Stimulated activated naive CD4-positive, alpha-beta T cell treated with Interleukin-2 at 50 U/mL for 16 hours (primary cell): Measurements from ENCODE around the gene SEMG1.

Experiments used
- DNase-seq: peaks from one replicate; lab custom pipeline; 2025; lab: John Stamatoyannopoulos, UW

The SEMG1 gene, protein sequence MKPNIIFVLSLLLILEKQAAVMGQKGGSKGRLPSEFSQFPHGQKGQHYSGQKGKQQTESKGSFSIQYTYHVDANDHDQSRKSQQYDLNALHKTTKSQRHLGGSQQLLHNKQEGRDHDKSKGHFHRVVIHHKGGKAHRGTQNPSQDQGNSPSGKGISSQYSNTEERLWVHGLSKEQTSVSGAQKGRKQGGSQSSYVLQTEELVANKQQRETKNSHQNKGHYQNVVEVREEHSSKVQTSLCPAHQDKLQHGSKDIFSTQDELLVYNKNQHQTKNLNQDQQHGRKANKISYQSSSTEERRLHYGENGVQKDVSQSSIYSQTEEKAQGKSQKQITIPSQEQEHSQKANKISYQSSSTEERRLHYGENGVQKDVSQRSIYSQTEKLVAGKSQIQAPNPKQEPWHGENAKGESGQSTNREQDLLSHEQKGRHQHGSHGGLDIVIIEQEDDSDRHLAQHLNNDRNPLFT

GRCh38 chr20:45206725-45207124 is at the start of gene SEMG1:
TSS of gene SEMG1 (plus strand) at chr20:45207033. CDS start at chr20:45207054, 21 bp downstream.
- no peak for DNase-seq

DNA sequence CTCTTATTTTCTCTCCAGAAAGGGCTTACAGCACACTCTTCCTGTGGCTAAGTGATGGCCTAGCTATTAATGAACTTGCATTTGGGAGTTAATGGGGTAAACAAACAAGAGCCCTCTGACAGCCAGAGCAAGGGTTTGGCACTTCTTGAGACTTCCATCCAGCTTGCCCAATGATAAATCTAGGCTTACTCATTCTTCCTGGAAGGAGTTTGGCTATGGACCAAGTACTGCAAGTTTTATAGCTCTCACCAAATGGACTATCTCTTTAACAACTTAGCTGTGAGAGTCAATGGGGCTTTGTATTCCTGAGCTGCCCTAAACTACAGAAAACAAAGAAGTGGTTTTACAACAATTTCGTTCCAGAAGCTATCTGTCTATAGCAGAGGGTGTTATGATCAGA is 48.9 kb upstream of the SEMG1 start:
- no peak for DNase-seq

DNA sequence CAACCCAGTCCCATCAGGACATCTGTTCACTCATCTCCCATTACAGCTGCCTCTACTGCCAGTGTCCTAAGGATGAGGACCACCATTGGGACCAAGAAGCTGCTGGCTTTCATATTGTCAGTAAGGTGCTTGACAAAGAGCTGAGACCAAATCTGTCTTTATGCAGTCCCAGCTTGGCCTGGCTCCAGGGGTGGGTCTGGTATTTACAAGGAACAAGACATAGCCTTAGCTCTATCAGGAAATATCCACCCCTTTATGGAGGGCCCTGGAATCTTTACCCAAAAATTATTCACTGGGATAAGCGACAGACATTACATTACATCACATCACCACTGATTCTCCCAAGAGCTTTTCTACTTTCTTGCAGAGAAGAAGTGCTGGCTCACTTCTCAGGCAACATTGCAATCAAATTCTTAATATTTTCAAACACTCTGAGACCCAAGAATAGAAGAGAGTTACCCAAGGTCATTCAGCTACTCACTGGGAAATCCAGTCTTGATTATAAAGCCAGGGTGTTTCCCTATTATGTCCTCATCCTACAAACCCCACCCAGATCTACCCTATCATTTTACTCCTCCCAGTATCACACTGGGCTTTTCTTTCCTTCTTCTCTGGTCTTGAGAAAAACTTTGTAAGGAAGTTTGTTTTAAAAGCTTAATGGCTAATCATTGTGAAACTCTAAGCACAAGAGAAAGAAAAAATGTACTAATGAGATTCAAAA is 43.6 kb upstream of the SEMG1 start:
- DNase-seq: no peak

GRCh38 chr20:45164906-45165305 is 41.9 kb upstream of the SEMG1 start:
- no peak for DNase-seq

DNA sequence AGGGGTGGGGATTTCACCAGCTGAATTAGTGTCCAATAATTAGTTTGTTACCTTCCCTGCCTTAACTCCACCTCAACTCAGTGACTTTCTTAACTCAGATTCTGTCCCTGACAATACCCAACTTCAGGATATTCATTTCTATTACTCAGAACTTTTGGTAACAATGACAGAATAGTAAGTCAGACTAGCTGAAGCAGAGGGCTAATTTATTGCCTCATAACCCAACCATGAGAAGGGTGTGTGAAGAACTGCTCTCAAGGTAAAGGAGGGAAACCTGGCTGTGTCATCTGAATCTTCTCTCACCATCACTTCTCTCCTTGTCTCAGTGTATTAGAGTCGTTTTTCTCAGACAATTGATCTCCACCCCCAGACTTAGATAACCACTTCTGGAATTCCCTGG is 33.3 kb upstream of the SEMG1 start:
- no peak for DNase-seq

DNA sequence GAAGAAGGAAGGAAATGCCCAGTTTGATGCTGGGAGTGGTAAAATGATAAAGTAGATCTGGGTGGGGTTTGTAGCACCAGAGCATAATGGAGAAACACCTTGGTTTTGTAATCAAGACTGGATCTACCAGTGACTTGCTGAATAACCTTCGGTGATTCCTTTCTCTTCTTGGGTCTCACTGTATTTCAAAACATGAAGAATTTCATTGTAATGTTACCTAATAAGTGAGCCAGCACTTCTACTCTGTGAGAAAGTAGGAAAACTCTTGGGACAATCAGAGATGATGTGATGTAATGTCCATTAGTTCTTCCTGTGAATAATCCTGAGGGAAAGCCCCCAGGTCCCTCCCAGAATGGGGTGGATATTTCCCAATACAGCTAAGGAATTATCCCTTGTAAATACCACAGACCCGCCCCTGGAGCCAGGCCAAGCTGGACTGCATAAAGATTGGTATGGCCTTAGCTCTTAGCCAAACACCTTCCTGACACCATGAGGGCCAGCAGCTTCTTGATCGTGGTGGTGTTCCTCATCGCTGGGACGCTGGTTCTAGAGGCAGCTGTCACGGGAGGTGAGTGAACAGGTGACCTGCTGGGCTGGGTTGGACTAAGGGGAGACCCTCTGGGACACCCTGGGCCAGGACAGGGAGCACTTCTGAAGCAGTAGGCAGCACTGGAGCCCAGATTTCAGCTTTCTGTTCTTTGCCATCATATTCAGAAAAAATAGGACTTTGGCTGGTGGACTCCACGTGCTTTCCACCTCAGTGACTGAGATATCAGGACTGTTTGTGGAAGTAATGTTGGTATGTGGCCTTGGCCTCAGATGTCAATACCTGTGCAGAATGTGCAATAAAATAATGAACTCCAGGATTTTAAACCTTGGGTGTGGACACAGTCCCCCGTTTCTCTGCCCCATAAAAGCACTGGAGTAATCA is 32.1 kb upstream of the SEMG1 start, which contains the start of gene PI3:
PI3 (plus strand) TSS at position 469 of the 931 bp plus-strand sequence; CDS start at position 490, 21 bp downstream.
- no peak for DNase-seq

- DNase-seq: no peak
Observed at GRCh38 chr20:45176526-45177267, 30.1 kb upstream of the SEMG1 start.

- no peak for DNase-seq
Observed at GRCh38 chr20:45179166-45179565, 27.7 kb upstream of the SEMG1 start.

GRCh38 chr20:45181639-45182038 is 25.2 kb upstream of the SEMG1 start:
- no peak for DNase-seq

DNA sequence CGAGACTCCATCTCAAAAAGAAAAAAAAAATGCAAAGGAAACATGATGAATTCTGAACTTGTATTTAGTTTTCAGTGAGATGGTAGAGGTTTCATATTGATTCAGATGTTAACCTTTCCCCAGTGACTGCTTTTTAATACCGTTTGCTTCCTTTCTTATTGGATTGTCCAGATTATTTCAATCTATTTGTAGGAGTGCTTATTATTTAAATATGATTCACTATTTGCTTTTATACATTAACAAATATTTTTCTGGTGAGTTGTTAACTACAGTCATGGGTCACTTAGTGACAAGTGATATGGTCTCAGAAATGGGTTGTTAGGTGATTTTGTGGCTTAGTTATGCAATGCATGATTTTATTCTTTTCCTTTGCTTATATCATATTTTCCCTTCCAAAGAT is 23.7 kb upstream of the SEMG1 start:
- DNase-seq: no peak

DNA sequence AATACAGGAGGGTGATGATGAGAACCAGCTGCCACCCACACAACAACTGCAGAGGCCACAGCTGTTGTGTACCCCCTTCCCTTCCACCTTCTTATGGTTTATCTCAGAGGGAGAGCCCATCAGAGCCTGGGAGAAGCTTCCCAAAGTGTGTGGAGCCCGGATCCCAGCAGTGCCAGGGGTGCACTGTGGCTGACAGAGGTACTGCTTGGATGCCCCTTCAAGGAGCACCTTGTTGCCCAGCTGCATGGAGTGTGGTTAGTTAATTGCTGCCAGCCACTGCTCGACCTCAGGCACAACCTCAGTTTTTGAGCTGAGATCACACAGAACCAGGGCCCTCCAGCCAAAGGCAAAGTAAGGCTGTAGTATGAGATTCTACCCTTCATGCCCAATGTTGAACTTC is 19.1 kb upstream of the SEMG1 start:
- DNase-seq: no peak

GRCh38 chr20:45189067-45189609 is 17.7 kb upstream of the SEMG1 start:
- DNase-seq: no peak

DNA sequence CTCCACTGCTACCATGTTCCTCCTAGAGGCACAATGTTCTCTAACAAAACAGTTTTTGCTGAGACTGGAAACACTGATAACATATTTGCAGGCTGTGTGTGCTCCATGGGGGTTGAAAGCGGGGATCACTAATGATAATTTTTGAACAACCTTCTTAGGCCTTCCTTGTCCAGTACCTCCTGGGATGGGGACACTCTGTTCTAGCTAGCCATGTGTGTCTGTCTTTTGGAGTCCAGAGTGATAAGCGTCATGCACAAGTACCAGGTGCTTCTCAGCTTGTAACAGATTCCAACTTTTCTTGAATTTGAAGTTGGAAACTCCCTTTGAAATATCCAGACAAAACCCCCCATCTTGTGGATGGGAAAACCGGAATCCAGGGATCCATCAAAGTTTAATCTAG is 17.0 kb upstream of the SEMG1 start:
- no peak for DNase-seq

DNA sequence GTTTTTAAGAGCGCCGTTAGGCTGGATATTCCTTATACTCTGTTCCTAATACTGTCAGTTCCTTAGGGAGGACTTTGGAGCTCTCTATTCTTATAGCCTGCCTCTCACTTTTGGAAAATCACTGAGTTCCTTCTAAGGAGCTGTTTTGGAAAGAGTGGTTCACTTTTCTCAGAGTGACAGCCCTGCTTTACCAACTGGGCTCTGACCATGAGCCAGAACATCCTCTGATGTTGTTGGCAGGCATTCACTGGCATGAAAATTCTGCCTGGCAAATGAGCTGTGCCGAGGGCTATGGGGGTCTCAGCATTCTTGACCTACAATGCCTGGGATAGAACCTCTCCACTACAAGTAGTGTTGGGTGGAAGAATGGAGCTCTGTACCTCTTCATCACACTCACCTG is 14.9 kb upstream of the SEMG1 start:
- DNase-seq: no peak

- no peak for DNase-seq
Observed at GRCh38 chr20:45193331-45193730, 13.5 kb upstream of the SEMG1 start.

GRCh38 chr20:45209924-45210323 is 3.1 kb downstream of the SEMG1 start:
- no peak for DNase-seq

DNA sequence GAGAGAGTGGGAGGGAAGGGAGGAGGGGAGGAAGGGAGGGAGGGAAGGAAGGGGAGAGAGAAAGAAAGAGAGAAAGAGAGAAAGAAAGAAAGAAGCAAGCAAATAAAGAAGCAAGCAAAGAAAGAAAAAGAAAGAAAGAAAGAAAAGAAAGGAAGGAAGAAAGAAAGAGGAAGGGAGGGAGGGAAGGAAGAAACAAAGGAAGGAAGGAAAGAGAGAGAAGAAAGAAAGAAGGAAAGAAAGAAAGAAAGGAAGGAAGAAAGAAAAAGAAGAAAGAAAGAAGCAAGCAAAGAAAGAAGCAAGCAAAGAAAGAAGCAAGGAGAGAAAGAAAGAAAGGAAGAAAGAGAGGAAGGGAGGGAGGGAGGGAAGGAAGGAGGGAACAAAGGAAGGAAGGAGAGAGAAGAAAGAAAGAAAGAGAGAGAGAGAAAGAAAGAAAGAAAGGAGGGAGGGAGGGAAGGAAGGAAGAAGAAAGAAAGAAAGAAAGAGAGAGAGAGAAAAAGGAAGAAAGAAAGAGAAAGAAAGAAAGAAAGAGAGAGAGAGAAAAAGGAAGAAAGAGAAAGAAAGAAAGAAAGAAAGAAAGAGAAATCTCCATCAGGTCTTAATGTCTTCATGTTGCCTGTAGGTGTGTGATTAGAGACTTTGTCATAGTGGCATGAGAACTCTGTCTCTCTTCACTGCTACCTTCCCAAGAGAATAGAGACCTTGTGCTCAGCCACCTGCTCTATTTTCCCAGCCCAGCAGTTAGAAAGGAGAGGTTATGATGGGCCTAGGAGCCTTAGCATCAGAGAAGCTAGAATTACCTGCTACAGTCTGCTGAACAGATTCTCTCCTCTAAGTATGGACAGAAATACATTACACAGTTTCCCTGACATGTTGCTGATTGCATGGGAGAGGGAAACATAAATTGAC is 5.0 kb downstream of the SEMG1 start:
- DNase-seq: no peak

GRCh38 chr20:45212836-45213235 is 6.0 kb downstream of the SEMG1 start:
- no peak for DNase-seq

DNA sequence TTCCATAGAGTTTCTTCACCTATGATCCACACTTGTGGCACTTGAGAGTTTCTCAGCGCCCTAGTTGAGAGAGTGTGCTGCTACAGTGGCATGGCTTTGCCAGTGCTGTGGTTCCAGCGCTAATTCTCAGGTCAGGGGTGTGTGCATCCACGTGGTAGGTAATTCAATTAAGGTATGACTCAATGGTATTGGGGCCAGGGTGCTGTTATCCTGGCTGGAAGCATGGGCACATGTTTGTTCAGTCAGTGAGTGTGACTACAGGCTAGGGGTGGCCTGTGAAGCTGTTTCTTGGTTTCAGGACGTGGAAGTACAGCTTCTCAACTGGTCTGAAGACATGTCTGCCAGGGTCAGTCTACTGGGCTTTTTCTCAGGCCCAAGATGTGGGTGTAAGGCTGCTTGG is 11.3 kb downstream of the SEMG1 start:
- DNase-seq: no peak

DNA sequence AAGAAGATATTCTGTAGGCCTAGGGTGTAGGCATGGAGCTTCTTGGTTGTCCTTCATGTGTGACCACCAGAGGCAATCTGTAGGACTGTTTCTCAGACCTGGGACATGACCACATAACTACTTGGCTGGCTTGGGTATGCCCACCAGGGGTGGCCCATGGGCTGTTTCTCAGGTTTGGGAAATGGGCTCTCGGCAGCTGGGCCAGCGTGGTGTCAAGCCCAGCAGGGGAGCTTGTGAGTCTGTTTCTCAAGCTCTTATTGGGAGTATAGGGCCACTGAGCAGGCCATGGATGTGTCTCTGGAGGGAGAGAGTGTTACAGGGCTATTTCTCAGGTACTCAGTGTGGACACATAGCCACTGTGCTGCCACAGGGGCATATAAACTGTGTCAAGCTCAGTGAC is 11.8 kb downstream of the SEMG1 start:
- no peak for DNase-seq
